GM12801 (cell line): ENCODE results near the gene PNKD.

ENCODE experiments used
- CTCF ChIP-seq: IDR thresholded peaks from one replicate; pipeline ENCODE4 v1.5.1; 2011; ENCODE audit warnings: control low read depth; ENCODE audit not compliant: insufficient read length; ENCODE audit errors: extremely low read depth

PNKD gene

GRCh38 chr2:218313356-218313755, 43.0 kb downstream of the PNKD start:
- TF ChIP-seq CTCF: no peak

GRCh38 chr2:218315397-218315796, 45.1 kb downstream of the PNKD start:
- no peak for TF ChIP-seq CTCF

GRCh38 chr2:218317303-218317630, 46.9 kb downstream of the PNKD start:
- TF ChIP-seq CTCF: no peak

GRCh38 chr2:218317835-218318234, 47.5 kb downstream of the PNKD start:
- TF ChIP-seq CTCF: no peak

GRCh38 chr2:218318241-218318640, 47.9 kb downstream of the PNKD start:
- TF ChIP-seq CTCF: no peak

GRCh38 chr2:218319813-218320365, 49.6 kb downstream of the PNKD start:
- TF ChIP-seq CTCF: no peak

- no peak for TF ChIP-seq CTCF
Measured at GRCh38 chr2:218320704-218321336, 50.5 kb downstream of the PNKD start.
